ENCODE measurements around the gene RAD50.

Gene RAD50

GRCh38 chr5:132662925-132663770 lies 106.4 kb downstream of the RAD50 start:
- DNase-seq, result no peak

GRCh38 chr5:132663771-132664695 lies 107.3 kb downstream of the RAD50 start:
- DNase-seq, result no peak

DNA sequence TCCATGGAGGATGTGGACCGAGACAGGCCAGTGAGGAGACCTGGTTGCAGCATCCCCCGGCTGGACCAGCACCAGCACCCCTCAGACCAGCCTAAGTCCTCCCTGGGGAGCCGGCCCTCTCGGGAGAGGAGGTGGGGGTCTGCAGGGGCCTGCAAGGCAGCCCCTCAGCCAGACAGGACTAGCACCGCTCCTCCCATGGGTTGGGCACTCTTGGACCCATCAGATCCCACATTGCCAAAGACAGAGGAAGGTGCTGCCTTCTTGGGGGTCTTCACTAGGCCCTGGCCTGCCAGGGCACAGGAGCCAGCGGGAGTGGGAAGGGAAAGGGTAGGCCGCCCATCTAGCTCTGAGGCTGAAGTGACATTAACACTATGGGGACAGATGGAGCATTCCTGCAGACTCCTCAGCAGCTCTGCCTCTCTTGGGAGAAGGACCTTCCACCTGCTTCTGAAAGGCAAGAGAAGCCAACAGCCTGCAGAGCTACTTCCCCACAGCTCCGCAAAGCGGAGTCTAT lies 108.0 kb downstream of the RAD50 start:
- DNase-seq, result no peak

GRCh38 chr5:132665574-132666080 lies 108.8 kb downstream of the RAD50 start:
- no peak for DNase-seq

GRCh38 chr5:132666310-132667123 lies 109.7 kb downstream of the RAD50 start:
- no peak for DNase-seq

- no peak for DNase-seq
Measured at GRCh38 chr5:132667309-132667708, 110.5 kb downstream of the RAD50 start.

DNA sequence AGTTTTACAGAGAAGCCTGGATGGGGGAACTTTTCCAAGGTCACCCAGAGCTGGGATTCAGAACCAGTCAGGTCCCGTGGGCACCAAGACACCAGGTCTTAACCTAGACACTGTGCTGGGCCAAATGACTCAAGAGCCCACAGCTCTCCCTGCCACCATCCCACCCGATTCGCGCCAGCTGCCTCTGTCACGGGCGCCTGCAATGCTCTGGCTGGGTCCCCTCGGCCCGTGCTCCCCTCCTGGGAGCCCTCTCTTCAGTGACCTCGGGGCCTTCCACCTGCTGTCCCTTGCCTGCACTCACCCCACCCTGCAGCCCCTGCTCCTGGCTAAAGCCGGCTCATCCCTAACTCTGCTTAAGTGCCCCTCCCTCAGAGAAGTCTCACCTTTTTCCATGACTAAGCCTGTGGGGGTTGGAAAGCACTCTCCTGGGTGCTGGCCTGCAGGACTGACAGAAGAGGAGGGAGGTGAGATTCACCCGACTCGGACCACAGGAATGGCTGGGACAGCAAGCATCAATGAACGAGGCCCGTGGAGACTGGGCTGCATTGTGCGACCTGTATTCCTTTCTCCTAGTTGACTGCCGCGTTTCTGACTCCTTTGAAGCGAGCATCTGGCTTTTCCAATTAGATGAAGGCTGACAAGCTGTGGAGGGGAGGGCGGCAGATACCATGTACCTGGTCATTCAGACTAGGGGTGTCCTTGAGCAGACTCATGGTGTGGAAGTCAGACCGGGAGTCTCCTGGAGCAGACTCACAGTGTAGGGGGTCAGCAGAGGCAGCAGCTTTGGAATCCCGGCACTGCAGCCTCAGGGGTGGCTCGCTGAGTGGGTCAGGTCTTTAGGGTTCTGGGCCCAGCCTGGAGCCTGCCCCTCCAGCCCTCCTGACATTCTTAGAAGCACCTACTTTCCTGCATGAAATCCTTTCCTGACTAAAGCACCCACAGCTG lies 111.3 kb downstream of the RAD50 start:
- DNase-seq, result no peak

DNA sequence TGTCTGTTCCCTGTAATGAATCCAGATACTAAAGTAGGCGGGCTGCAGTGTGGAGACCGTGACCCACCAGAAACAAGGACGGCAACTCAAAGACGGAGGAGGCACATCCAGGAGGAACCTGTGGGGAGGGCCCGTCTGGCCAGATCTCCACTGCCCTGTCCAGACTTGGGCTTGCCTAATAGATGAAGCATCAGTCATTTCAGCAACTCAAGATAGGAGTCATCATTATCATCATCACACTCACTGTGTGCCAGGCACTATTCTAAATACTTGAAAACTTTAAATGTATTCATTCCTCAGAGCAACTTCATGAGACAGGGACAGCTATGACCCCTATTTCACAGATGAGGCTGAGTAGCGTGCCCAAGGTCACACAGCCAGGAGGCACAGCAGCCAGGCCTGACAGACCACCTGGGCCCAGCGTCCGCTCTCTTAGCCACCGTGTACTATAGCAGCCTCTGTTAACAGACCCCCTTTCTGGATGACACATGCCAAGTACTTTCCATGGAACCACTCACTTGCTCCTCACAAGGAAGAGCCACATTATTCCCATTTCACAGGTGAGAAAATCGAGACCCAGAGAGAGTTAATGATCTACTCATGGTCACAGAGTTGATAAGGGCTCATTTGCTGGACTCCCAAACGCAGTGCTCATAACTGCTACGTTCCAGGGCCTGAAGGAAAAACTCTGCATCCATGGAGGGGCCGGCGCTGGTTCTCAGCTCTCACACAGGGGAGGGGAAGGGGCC lies 112.1 kb downstream of the RAD50 start:
- no peak for DNase-seq

GRCh38 chr5:132669455-132669820 lies 112.7 kb downstream of the RAD50 start:
- no peak for DNase-seq

DNA sequence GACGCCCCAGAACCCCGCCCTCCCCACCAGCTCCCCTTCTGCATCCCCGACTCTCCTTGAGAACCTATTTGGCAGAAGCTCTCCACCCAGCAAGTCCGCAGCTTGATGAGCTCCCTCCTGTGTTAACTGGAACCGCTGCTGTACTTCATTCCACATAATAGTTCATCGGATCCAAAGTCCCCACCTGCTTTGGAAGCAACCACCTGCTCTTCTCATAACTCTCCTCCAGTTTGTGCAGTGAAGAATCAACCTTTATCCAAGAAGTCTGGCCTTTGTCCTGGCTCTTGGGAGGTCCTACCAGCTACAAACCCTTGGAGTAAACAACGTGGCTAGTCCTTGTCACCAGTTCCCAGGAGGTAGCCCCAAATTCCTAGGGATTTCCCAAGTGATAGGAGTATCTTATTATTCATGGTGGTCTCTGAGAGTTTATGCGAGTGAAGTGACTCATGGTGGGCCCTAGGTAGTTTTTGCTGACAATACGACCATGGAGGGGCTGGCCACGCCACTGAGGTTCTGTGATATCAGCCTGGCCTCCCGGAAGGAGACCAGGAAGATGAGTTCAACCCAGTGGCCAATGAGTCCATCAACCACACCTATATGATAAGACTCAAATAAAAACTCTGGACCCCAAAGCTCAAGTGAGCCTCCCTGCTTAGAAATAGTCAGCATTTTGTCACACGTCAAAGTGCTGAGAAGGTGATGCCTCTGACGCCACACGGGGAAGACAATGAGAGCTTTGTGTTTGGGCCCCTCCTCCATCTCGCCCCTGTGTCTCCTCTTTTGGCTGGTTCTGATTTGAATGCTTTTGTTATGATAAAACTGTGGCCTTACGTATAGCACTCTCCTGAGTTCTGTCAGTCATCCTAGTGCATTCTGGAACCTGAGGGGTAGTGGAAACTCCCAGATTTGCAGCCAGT lies 113.4 kb downstream of the RAD50 start:
- DNase-seq, result no peak

GRCh38 chr5:132671000-132671399 lies 114.2 kb downstream of the RAD50 start:
- DNase-seq, result no peak

DNA sequence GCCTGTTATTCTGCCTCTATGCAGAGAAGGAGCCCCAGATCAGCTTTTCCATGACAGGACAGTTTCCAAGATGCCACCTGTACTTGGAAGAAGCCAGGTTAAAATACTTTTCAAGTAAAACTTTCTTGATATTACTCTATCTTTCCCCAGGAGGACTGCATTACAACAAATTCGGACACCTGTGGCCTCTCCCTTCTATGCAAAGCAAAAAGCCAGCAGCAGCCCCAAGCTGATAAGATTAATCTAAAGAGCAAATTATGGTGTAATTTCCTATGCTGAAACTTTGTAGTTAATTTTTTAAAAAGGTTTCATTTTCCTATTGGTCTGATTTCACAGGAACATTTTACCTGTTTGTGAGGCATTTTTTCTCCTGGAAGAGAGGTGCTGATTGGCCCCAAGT lies 116.7 kb downstream of the RAD50 start:
- no peak for DNase-seq

DNA sequence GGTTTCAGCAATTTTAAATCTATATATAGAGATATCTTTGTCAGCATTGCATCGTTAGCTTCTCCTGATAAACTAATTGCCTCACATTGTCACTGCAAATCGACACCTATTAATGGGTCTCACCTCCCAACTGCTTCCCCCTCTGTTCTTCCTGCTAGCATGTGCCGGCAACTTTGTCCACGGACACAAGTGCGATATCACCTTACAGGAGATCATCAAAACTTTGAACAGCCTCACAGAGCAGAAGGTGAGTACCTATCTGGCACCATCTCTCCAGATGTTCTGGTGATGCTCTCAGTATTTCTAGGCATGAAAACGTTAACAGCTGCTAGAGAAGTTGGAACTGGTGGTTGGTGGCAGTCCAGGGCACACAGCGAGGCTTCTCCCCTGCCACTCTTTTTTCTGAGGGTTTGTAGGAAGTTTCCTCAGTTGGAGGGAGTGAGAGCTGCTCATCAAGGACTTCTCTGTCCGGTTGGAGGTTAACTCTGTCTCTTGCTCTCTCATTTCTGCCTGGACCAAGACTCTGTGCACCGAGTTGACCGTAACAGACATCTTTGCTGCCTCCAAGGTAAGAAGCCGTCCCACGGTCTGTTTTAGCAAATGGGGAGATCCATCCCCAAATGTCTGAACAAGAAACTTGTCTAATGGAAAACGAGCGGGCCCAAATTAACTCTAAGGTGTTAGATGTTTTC lies 117.3 kb downstream of the RAD50 start, which contains the start of gene IL4:
TSS of gene IL4 (plus strand) at position 51 of the 692 bp plus-strand sequence. CDS start at position 113, 62 bp downstream.
- DNase-seq, result no peak

DNA sequence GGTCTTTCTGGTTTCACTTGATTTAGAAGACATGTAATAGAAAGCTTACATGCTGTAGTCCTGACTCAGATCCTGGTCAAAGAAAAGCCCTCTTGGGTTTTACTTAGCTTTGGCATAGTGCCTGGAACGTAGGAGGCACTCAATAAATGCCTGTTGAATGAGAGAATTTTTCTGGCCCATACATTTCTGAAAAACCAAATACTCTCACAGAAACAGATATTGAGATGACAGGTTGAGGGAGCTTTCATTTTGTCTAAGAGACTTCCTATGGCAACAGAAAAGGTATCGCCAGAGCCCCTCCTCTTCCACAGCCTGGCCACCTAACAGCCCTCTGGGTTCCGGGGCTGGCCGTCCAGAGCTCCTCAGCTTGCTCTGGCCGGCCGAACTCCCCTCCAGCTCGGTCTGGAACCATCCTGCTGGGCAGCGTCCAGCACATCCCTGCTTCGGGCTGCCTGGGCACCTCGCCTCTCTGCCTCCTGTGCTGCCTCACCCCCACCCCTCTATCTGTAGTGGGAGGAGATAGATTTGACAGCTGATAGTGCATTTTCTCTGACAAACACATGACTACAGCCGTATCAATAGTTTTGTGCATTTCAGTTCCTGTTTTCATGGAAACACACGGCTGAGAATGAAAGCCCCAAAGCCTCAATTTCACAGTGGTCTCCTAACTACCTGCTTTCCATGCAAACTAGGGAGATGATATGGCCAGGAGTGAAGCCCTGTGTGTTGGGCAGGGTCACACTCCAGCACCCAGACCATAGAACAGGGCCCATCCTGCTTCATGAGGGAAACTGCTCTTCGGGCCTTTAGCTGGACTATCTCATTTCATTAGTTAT lies 118.1 kb downstream of the RAD50 start:
- no peak for DNase-seq

DNA sequence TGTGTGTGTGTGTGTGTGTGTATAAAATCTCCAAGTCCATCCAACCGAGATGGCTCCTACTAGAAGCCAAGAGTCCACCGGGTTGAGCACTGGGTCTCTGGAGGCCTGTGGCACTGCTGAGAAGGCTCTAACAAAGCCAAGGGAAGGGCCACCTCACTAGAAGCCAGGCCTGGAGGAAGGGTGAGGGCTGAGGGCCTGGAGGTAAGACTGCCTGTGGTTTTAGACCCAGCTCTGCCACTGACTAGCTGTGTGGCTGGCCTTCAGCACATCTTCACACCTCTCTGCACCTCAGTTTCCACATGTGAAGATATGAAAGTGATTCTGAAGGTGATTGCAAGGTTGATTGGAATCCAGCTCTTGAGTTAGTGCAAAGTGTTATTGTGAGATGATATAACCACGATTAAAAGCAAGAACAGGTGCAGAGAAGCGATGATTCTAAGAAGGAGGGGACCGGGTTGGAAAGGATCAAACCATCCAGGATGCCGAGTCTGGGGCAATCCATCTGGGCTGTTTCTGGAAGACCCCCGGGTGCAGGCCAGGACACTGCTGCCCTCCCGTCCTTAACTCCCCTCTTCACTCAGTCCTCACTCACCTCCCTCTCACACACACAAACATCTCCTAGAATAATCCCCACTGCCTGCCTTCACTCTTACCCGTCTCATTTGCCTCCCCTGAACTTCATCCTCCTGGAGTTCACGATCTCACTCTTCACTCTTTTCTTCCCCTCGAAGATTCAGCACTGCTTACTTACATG lies 119.3 kb downstream of the RAD50 start:
- no peak for DNase-seq

GRCh38 chr5:132677191-132677590 lies 120.4 kb downstream of the RAD50 start:
- no peak for DNase-seq

Measured in activated T-cell treated with anti-CD3 and anti-CD28 coated beads, Interleukin-2, amount 50 U/mL, for 1 hour (primary cell).